Left ventricle myocardium inferior (tissue), 1 donor: ENCODE measurements around the gene CPD. TPM values are rescaled to one million over a fixed set of nuclear protein-coding genes. Genes with fewer than 3 reads are reported as not detected.
"Not testable (repeated sequence)": the region's sequence is repeated elsewhere in the genome, so short reads cannot be mapped to it uniquely, and the experiment has no call there.

ENCODE experiments used
- DNase-seq: peaks from one replicate; pipeline ENCODE4 v3.0.0-alpha.2; 2020
- H3K27ac ChIP-seq: fragments of 200-600 bp; replicated peaks from 2 replicates; pipeline ENCODE4 v1.8.0; 2021
- H3K27me3 ChIP-seq: fragments of 200-600 bp; 2 replicates; pipeline ENCODE4 v1.8.0; 2021; ENCODE audit warnings: low read depth
- H3K36me3 ChIP-seq: fragments of 200-600 bp; 2 replicates; pipeline ENCODE4 v1.8.0; 2021
- H3K4me1 ChIP-seq: fragments of 200-600 bp; 2 replicates; pipeline ENCODE4 v1.8.0; 2021
- H3K4me3 ChIP-seq: fragments of 200-600 bp; 2 replicates; pipeline ENCODE4 v1.8.0; 2021; ENCODE audit warnings: mild to moderate bottlenecking, moderate library complexity
- H3K9me3 ChIP-seq: fragments of 200-600 bp; replicated peaks from 2 replicates; pipeline ENCODE4 v1.8.0; 2021
- CTCF ChIP-seq: fragments of 200-600 bp; IDR thresholded peaks from 2 replicates; pipeline ENCODE4 v1.8.0; 2021; ENCODE audit warnings: antibody characterized with exemption, mild to moderate bottlenecking, borderline replicate concordance
- intact Hi-C: fragments of 100-400 bp; cut with micrococcal nuclease; formaldehyde crosslinking; loops from one replicate; pipeline ENCODE4 v1.11.0; 2022
- total RNA-seq: library from RNA; stranded (reverse); fragmentation: NEBNext Ultra II Directional; extraction: Animal tissue kit (Norgen Biotek cat#: 25700); gene quantifications from one replicate; pipeline ENCODE4 v1.2.1, GENCODE V29; 2021
- donor health status: DM: no; HTN: yes; CAD: no; lungs with severe emphysema.

Gene CPD
- total RNA-seq, 1 donor from 2014 or later, result 19.3 TPM

DNA sequence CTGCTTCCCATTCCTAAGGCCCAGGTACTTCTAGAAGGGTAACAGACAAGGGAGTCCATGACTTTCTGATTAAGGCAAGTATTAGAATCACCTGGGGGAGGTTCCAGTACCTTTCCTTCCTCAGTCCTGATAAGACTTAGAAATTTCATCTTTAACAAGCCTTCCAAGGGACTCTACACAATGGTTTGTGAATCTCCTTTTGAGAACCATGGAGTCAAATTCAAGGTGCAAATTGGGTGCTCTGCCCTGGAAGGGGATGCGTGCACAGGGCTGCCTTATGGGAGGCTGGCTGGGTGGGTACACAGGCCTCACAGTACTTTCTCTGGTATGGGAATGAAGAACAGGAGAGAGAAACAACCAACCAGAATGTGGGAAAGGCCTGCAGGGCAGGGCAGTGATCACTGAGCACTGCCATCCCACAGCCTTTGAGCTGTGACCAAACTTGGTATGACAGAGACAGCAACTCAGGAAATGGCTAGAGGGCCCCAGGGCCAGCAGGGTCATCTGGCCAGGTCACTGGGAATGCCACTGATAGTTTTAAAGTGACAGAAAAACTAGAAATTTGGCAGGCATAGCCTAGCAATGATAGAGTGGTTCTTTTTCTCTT lies 41.2 kb upstream of the CPD start:
- no peak for TF ChIP-seq CTCF
- H3K36me3 ChIP-seq, result no peaks in the 10 kb centered on the region
- H3K4me3 ChIP-seq, result no peak overlapping the region
- no peak overlapping the region for H3K27ac ChIP-seq
- H3K27me3 ChIP-seq, result no peaks in the 10 kb centered on the region
- H3K4me1 ChIP-seq, result peaks cover 27% of the 10 kb centered on the region
- DNase-seq, result no peak
- H3K9me3 ChIP-seq, result no peaks in the 10 kb centered on the region
- intact Hi-C loops, result loop anchor here (10.0 kb wide), 1 partner anchor 233 kb away; no protein-coding TSS in a partner anchor

DNA sequence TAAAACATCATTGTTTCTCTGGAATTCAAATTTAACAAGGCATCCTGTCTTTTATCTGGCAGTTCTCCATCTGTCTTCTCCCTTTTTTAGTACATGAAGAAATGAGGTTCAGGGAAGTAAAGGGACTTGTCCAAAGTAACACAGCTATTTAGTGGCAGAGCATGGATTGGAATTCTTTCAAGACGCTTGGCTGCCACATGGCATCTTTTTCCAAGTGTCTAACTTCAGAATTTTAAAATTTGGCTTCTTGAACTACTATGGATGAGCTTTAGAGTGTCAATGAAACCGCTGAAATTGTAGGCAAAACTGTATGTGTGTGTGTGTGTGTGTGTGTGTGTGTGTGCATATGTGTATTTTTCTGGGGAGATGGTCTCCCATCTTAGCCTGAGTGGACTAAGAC lies 39.6 kb upstream of the CPD start:
- intact Hi-C loops, result loop anchor here (10.0 kb wide), 1 partner anchor 234 kb away; no protein-coding TSS in a partner anchor
- Histone ChIP-seq H3K36me3 (no peaks in the 10 kb centered on the region), H3K4me1 (peaks cover 33% of the 10 kb centered on the region), H3K27ac (no peak overlapping the region), H3K4me3 (no peak overlapping the region), H3K9me3 (no peaks in the 10 kb centered on the region), H3K27me3 (no peaks in the 10 kb centered on the region)
- no peak for DNase-seq
- TF ChIP-seq CTCF, result no peak

GRCh38 chr17:30340801-30341356 lies 37.8 kb upstream of the CPD start:
- no peaks in the 10 kb centered on the region for H3K36me3 ChIP-seq
- TF ChIP-seq CTCF, result no peak
- no peaks in the 10 kb centered on the region for H3K9me3 ChIP-seq
- DNase-seq, result no peak
- intact Hi-C loops, result no loop called here
- no peaks in the 10 kb centered on the region for H3K27me3 ChIP-seq
- H3K27ac ChIP-seq, result peak overlapping the region; percentile 84
- H3K4me1 ChIP-seq, result peaks cover 51% of the 10 kb centered on the region
- peak overlapping the region; percentile 24 for H3K4me3 ChIP-seq

- TF ChIP-seq CTCF, result no peak
- Histone ChIP-seq H3K36me3 (no peaks in the 10 kb centered on the region), H3K27ac (peak overlapping the region; percentile 84), H3K4me1 (peaks cover 53% of the 10 kb centered on the region), H3K9me3 (no peaks in the 10 kb centered on the region), H3K27me3 (no peaks in the 10 kb centered on the region), H3K4me3 (no peak overlapping the region)
- no peak for DNase-seq
- intact Hi-C loops, result no loop called here
Observed at GRCh38 chr17:30341703-30342249, 37.0 kb upstream of the CPD start.

DNA sequence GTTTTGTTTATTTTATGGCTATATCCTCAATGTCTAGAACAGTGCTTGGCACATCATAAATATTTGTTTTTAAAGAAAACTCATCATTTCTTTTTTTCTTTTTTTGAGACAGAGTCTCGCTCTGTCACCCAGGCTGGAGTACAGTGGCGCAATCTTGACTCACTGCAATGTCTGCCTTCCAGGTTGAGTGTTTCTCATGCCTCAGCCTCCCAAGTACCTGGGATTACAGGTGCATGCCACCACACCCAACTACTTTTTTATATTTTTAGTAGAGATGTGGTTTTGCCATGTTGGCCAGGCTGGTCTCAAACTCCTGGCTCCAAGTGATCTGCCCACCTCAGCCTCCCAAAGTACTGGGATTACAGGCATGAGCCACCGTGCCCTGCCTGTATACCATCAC lies 35.5 kb upstream of the CPD start:
- H3K27me3 ChIP-seq, intact Hi-C loops, DNase-seq, H3K4me3 ChIP-seq, H3K9me3 ChIP-seq, H3K36me3 ChIP-seq: not testable (repeated sequence)
- Histone ChIP-seq H3K27ac (peak overlapping the region; percentile 84), H3K4me1 (peaks cover 53% of the 10 kb centered on the region)

- no peaks in the 10 kb centered on the region for H3K36me3 ChIP-seq
- H3K27ac ChIP-seq, result peak overlapping the region; percentile 84
- no peak for TF ChIP-seq CTCF
- H3K4me1 ChIP-seq, result peaks cover 53% of the 10 kb centered on the region
- H3K9me3 ChIP-seq, result no peaks in the 10 kb centered on the region
- intact Hi-C loops, result no loop called here
- no peaks in the 10 kb centered on the region for H3K27me3 ChIP-seq
- DNase-seq, result no peak
- no peak overlapping the region for H3K4me3 ChIP-seq
Observed at GRCh38 chr17:30343796-30344195, 34.9 kb upstream of the CPD start.
